GM19397 (cell line): ENCODE results near the gene ZBTB20.
A peak's percentile ranks its signal among the peaks of the same experiment; 100 is the strongest.

ENCODE experiments used
- ATAC-seq: cut with Tn5 transposase; IDR thresholded peaks from one replicate; pipeline ENCODE4 v1.9.1; 2021; ENCODE audit warnings: mild to moderate bottlenecking, moderate library complexity; ENCODE audit not compliant: unreplicated experiment

The ZBTB20 gene

GRCh38 chr3:114356525-114356924 lies 790.6 kb downstream of the ZBTB20 start:
- no peak for ATAC-seq

- ATAC-seq: no peak
Observed at GRCh38 chr3:114356066-114356465, 791.0 kb downstream of the ZBTB20 start.

GRCh38 chr3:114355653-114356052 lies 791.4 kb downstream of the ZBTB20 start:
- no peak for ATAC-seq

- no peak for ATAC-seq
Observed at GRCh38 chr3:114351822-114352145, 795.3 kb downstream of the ZBTB20 start.

GRCh38 chr3:114351123-114351821 lies 795.8 kb downstream of the ZBTB20 start:
- ATAC-seq: no peak

GRCh38 chr3:114350690-114351089 lies 796.4 kb downstream of the ZBTB20 start:
- ATAC-seq: no peak

- ATAC-seq: no peak
Observed at GRCh38 chr3:114350271-114350670, 796.8 kb downstream of the ZBTB20 start.

- no peak for ATAC-seq
Observed at GRCh38 chr3:114344492-114344891, 802.6 kb downstream of the ZBTB20 start.

- ATAC-seq: no peak
Observed at GRCh38 chr3:114338651-114339357, 808.3 kb downstream of the ZBTB20 start.

GRCh38 chr3:114336857-114337256 lies 810.2 kb downstream of the ZBTB20 start:
- ATAC-seq: no peak

- ATAC-seq: no peak
Observed at GRCh38 chr3:114336122-114336697, 810.9 kb downstream of the ZBTB20 start.

- no peak for ATAC-seq
Observed at GRCh38 chr3:114333923-114334240, 813.2 kb downstream of the ZBTB20 start.

GRCh38 chr3:114333180-114333922 lies 813.7 kb downstream of the ZBTB20 start:
- ATAC-seq: no peak

GRCh38 chr3:114332342-114333179 lies 814.5 kb downstream of the ZBTB20 start:
- peak; percentile 63 for ATAC-seq

- ATAC-seq: no peak
Observed at GRCh38 chr3:114331710-114332109, 815.4 kb downstream of the ZBTB20 start.

GRCh38 chr3:114331007-114331406 lies 816.1 kb downstream of the ZBTB20 start:
- ATAC-seq: no peak

GRCh38 chr3:114329823-114330222 lies 817.3 kb downstream of the ZBTB20 start:
- no peak for ATAC-seq

- no peak for ATAC-seq
Observed at GRCh38 chr3:114328345-114328744, 818.7 kb downstream of the ZBTB20 start.

GRCh38 chr3:114327665-114328064 lies 819.4 kb downstream of the ZBTB20 start:
- no peak for ATAC-seq

- ATAC-seq: no peak
Observed at GRCh38 chr3:114323546-114324254, 823.4 kb downstream of the ZBTB20 start.
